Glutamatergic neuron (in vitro differentiated cells): ENCODE results near the gene VAV2. TPM values are rescaled to one million over a fixed set of nuclear protein-coding genes. Genes with fewer than 3 reads are reported as not detected.
A peak's percentile ranks its signal among the peaks of the same experiment; 100 is the strongest.

Source experiments
- DNase-seq: peaks from one replicate; pipeline ENCODE4 v3.0.0; 2022
- H3K27ac Mint-ChIP-seq: one replicate; pipeline ENCODE4 v1.8.0; 2020; ENCODE audit warnings: mild to moderate bottlenecking, mixed read lengths, inconsistent platforms; ENCODE audit not compliant: unreplicated experiment
- H3K27me3 Mint-ChIP-seq: one replicate; pipeline ENCODE4 v1.8.0; 2020; ENCODE audit warnings: mild to moderate bottlenecking, moderate library complexity, mixed read lengths, inconsistent platforms; ENCODE audit not compliant: unreplicated experiment
- H3K36me3 Mint-ChIP-seq: one replicate; pipeline ENCODE4 v1.8.0; 2020; ENCODE audit warnings: mild to moderate bottlenecking, mixed read lengths, inconsistent platforms; ENCODE audit not compliant: unreplicated experiment
- H3K4me1 Mint-ChIP-seq: one replicate; pipeline ENCODE4 v1.8.0; 2020; ENCODE audit warnings: mild to moderate bottlenecking, low read depth, mixed read lengths, inconsistent platforms; ENCODE audit not compliant: unreplicated experiment
- H3K4me3 Mint-ChIP-seq: one replicate; pipeline ENCODE4 v1.8.0; 2020; ENCODE audit warnings: mild to moderate bottlenecking, mixed read lengths, inconsistent platforms; ENCODE audit not compliant: unreplicated experiment
- H3K9me3 Mint-ChIP-seq: one replicate; pipeline ENCODE4 v1.8.0; 2020; ENCODE audit warnings: mild to moderate bottlenecking, moderate library complexity, mixed read lengths, inconsistent platforms; ENCODE audit not compliant: unreplicated experiment
- CTCF ChIP-seq: fragments of 200-600 bp; sonication (generic); IDR thresholded peaks from one replicate; pipeline ENCODE4 v1.5.0; 2021; ENCODE audit not compliant: partially characterized antibody, unreplicated experiment
- total RNA-seq: library from RNA; stranded (reverse); fragmentation: NEBNext Ultra II Directional; extraction: Animal tissue kit (Norgen Biotek cat#: 25700); gene quantifications from one replicate; pipeline ENCODE4 v1.2.1, GENCODE V29; 2021; ENCODE audit not compliant: unreplicated experiment

The VAV2 gene
- total RNA-seq, 1 donor from 2014 or later, result 270 TPM

GRCh38 chr9:133949486-133950061 is 42.5 kb downstream of the VAV2 start:
- Mint-ChIP-seq H3K4me3 (peak overlapping the region; percentile 70), H3K27me3 (peaks cover 24% of the 10 kb centered on the region), H3K4me1 (peaks cover 51% of the 10 kb centered on the region), H3K36me3 (no peaks in the 10 kb centered on the region), H3K9me3 (peaks cover 30% of the 10 kb centered on the region), H3K27ac (peak overlapping the region; percentile 84)
- TF ChIP-seq CTCF, result no peak
- DNase-seq, result no peak

GRCh38 chr9:133948561-133949485 is 43.3 kb downstream of the VAV2 start:
- H3K36me3 Mint-ChIP-seq, result no peaks in the 10 kb centered on the region
- H3K4me3 Mint-ChIP-seq, result peak overlapping the region; percentile 70

GRCh38 chr9:133948131-133948530 is 44.0 kb downstream of the VAV2 start:
- Mint-ChIP-seq H3K36me3 (no peaks in the 10 kb centered on the region), H3K9me3 (peaks cover 23% of the 10 kb centered on the region), H3K27me3 (peaks cover 15% of the 10 kb centered on the region), H3K27ac (peak overlapping the region; percentile 56), H3K4me1 (peaks cover 45% of the 10 kb centered on the region), H3K4me3 (peak overlapping the region; percentile 27)
- TF ChIP-seq CTCF, result no peak
- no peak for DNase-seq

More at GRCh38 chr9:133948561-133949485, 43.3 kb downstream of the VAV2 start:
- TF ChIP-seq CTCF, result no peak
- Mint-ChIP-seq H3K4me1 (peaks cover 46% of the 10 kb centered on the region), H3K9me3 (peaks cover 24% of the 10 kb centered on the region), H3K27ac (peak overlapping the region; percentile 84), H3K27me3 (peaks cover 16% of the 10 kb centered on the region)
- no peak for DNase-seq

- Mint-ChIP-seq H3K27ac (no peak overlapping the region), H3K4me3 (no peak overlapping the region), H3K27me3 (peaks cover 14% of the 10 kb centered on the region)
These were observed 45.2 kb downstream of the VAV2 start for GRCh38 chr9:133946840-133947486.

More at GRCh38 chr9:133946840-133947486, 45.2 kb downstream of the VAV2 start:
- no peak for TF ChIP-seq CTCF
- Mint-ChIP-seq H3K9me3 (peaks cover 23% of the 10 kb centered on the region), H3K4me1 (peaks cover 49% of the 10 kb centered on the region), H3K36me3 (no peaks in the 10 kb centered on the region)
- DNase-seq, result no peak
